Gastrocnemius medialis (tissue), 4 donors: ENCODE results near the gene LRRFIP1. TPM values are rescaled to one million over a fixed set of nuclear protein-coding genes. Genes with fewer than 3 reads are reported as not detected.

ENCODE experiments used
- ATAC-seq, 2 donors: fragments of 150-250 bp; one replicate each; pipeline ENCODE4 v1.9.1; 2016
- DNase-seq, 2 donors: peaks; one replicate each; pipeline ENCODE4 v3.0.0-alpha.2; 2019
- H3K27ac ChIP-seq, 4 donors: fragments of 200-600 bp; sonication (generic); 1 replicate in 1 of 4; 2 replicates in 3 of 4; pipeline ENCODE4 v1.5.1; 2016 to 2018; ENCODE audit warnings: mild to moderate bottlenecking in 2 of 4, moderate library complexity in 1 of 4
- H3K27me3 ChIP-seq, 3 donors: fragments of 200-600 bp; sonication (generic) in 2 of 3; 1 replicate in 1 of 3; 2 replicates in 2 of 3; pipeline versions ENCODE4 v1.5.1 to v1.6.0; 2016 to 2019; ENCODE audit warnings: mild to moderate bottlenecking in 1 of 3, moderate library complexity in 1 of 3
- H3K36me3 ChIP-seq, 2 donors: fragments of 200-600 bp; sonication (generic) in 1 of 2; one replicate each; pipeline ENCODE4 v1.5.1; 2017 to 2018
- H3K4me1 ChIP-seq, 2 donors: fragments of 200-600 bp; sonication (generic) in 1 of 2; one replicate each; pipeline ENCODE4 v1.5.1; 2016 to 2017; ENCODE audit warnings: mild to moderate bottlenecking in 2 of 2
- H3K4me3 ChIP-seq, 4 donors: fragments of 200-600 bp; sonication (generic) in 3 of 4; 1 replicate in 1 of 4; 2 replicates in 3 of 4; pipeline ENCODE4 v1.5.1; 2016 to 2019; ENCODE audit warnings: mild to moderate bottlenecking in 2 of 4
- H3K9me3 ChIP-seq, 3 donors: fragments of 200-600 bp; sonication (generic) in 2 of 3; 1 replicate in 1 of 3; 2 replicates in 2 of 3; pipeline ENCODE4 v1.5.1; 2016 to 2019
- CTCF ChIP-seq, 5 experiments: fragments of 450-650 bp in 3 of 5; fragments of 200-600 bp in 2 of 5; sonication (generic) in 2 of 5; IDR thresholded peaks in 4 of 5; conservative IDR thresholded peaks in 1 of 5; 1 replicate in 4 of 5; 2 replicates in 1 of 5; pipeline ENCODE4 v1.5.1; 2016 to 2019; ENCODE audit warnings: antibody characterized with exemption in 5 of 5, mild to moderate bottlenecking in 3 of 5, moderate library complexity in 3 of 5
- POLR2A ChIP-seq, 2 donors: fragments of 450-650 bp; IDR thresholded peaks; one replicate each; pipeline ENCODE4 v1.6.1; 2017; ENCODE audit warnings: antibody characterized with exemption in 2 of 2, mild to moderate bottlenecking in 2 of 2, moderate library complexity in 2 of 2
- in situ Hi-C, 4 donors: fragments of 200-750 bp; cut with MboI; loops; one replicate each; pipeline versions ENCODE4 v1.15.0 to v1.8.0; 2017; ENCODE audit warnings: low sequenced_read_pairs in 4 of 4
- intact Hi-C: fragments of 100-400 bp; cut with DNase I; formaldehyde crosslinking; loops from one replicate; pipeline ENCODE4 v1.15.1; 2023; ENCODE audit warnings: low total_unique reads
- total RNA-seq, 4 donors: library from RNA; depleted of rRNA; stranded (reverse); fragments of >200 nt; gene quantifications; one replicate each; pipeline versions ENCODE4 v1.1.0 to v1.2.3, GENCODE V29; 2016

Gene LRRFIP1
- total RNA-seq, 4 donors from 2014 or later = 37.9 to 74.1 (median 54.0) TPM

GRCh38 chr2:237638176-237638575 is 10.8 kb downstream of the LRRFIP1 start:
- Histone ChIP-seq H3K27ac (peak overlapping the region; percentile 88 to 96 (median 94)), H3K4me1 (peaks cover 60 to 78% of the 10 kb centered on the region in 2 donors), H3K36me3 (no peaks in the 10 kb centered on the region), H3K27me3 (no peaks in the 10 kb centered on the region), H3K9me3 (no peaks in the 10 kb centered on the region), H3K4me3 (no peak overlapping the region)
- TF ChIP-seq CTCF (IDR thresholded peaks at IDR 0.05 in 4 of 5, conservative IDR thresholded peaks at IDR 0.05 in 1 of 5) = no peak
- TF ChIP-seq POLR2A (IDR thresholded peaks at IDR 0.05) = no peak
- ATAC-seq (no peak), DNase-seq (no peak)
- intact Hi-C loops (loop anchor here (10.0 kb wide), 1 partner anchor 1393 kb away; no protein-coding TSS in a partner anchor), in situ Hi-C loops (no loop called here)

- peak overlapping the region in 2 of 4 donors; percentile 11 to 27 for H3K4me3 ChIP-seq
- in situ Hi-C loops = no loop called here
- peaks cover 60 to 78% of the 10 kb centered on the region in 2 donors for H3K4me1 ChIP-seq
- no peaks in the 10 kb centered on the region for H3K9me3 ChIP-seq
- ATAC-seq (peak; percentile 70 to 75), DNase-seq (peak; percentile 56 to 86)
- intact Hi-C loops = loop anchor here (10.0 kb wide), 1 partner anchor 1394 kb away; no protein-coding TSS in a partner anchor
- H3K27me3 ChIP-seq = no peaks in the 10 kb centered on the region
- H3K36me3 ChIP-seq = no peaks in the 10 kb centered on the region
- TF ChIP-seq POLR2A (IDR thresholded peaks at IDR 0.05) = no peak
- peak in 1 of 5 experiments; percentile 49 for TF ChIP-seq CTCF (IDR thresholded peaks at IDR 0.05 in 4 of 5, conservative IDR thresholded peaks at IDR 0.05 in 1 of 5)
- H3K27ac ChIP-seq = peak overlapping the region; percentile 88 to 96 (median 94)
Measured at GRCh38 chr2:237639052-237639835, 11.9 kb downstream of the LRRFIP1 start.

- TF ChIP-seq CTCF (IDR thresholded peaks at IDR 0.05 in 4 of 5, conservative IDR thresholded peaks at IDR 0.05 in 1 of 5) = peak in 1 of 5 experiments; percentile 39
- peak in 1 of 2 donors; percentile 16 for TF ChIP-seq POLR2A (IDR thresholded peaks at IDR 0.05)
- Histone ChIP-seq H3K4me1 (peaks cover 65 to 82% of the 10 kb centered on the region in 2 donors), H3K4me3 (peak overlapping the region; percentile 4 to 27 (median 14)), H3K36me3 (no peaks in the 10 kb centered on the region), H3K27me3 (no peaks in the 10 kb centered on the region), H3K9me3 (no peaks in the 10 kb centered on the region), H3K27ac (peak overlapping the region; percentile 88 to 96 (median 94))
- intact Hi-C loops = loop anchor here (10.0 kb wide), 1 partner anchor 1395 kb away; no protein-coding TSS in a partner anchor
- in situ Hi-C loops = no loop called here
- ATAC-seq (peak; percentile 72 to 77), DNase-seq (peak; percentile 51 to 78)
Measured at GRCh38 chr2:237639836-237640220, 12.4 kb downstream of the LRRFIP1 start.

- TF ChIP-seq CTCF (IDR thresholded peaks at IDR 0.05 in 4 of 5, conservative IDR thresholded peaks at IDR 0.05 in 1 of 5) (no peak), POLR2A (IDR thresholded peaks at IDR 0.05) (no peak)
- no peaks in the 10 kb centered on the region for H3K9me3 ChIP-seq
- H3K36me3 ChIP-seq = no peaks in the 10 kb centered on the region
- H3K27ac ChIP-seq = peak overlapping the region; percentile 88 to 96 (median 94)
- in situ Hi-C loops = no loop called here
- peaks cover 71 to 89% of the 10 kb centered on the region in 2 donors for H3K4me1 ChIP-seq
- no peaks in the 10 kb centered on the region for H3K27me3 ChIP-seq
- DNase-seq = no peak
- peak; percentile 21 for ATAC-seq
- H3K4me3 ChIP-seq = peak overlapping the region in 3 of 4 donors; percentile 4 to 27 (median 11)
- intact Hi-C loops = no loop called here
Measured at GRCh38 chr2:237640493-237640998, 13.2 kb downstream of the LRRFIP1 start.
